SK-N-SH (cell line): ENCODE results near the gene CDH4. TPM values are rescaled to one million over a fixed set of nuclear protein-coding genes. Genes with fewer than 3 reads are reported as not detected.

Experiments used
- CTCF ChIA-PET: fragments of 300-600, 350-600 bp; formaldehyde crosslinking; extraction: SDS; loops from one replicate; lab custom pipeline; 2021; lab: Yijun Ruan, JAX
- POLR2A ChIA-PET: fragments of 350-600 bp; sonication (Branson Sonifier 250); formaldehyde crosslinking; extraction: SDS; loops from one replicate; lab custom pipeline; 2020; ENCODE audit warnings: antibody characterized with exemption, inconsistent platforms; lab: Yijun Ruan, JAX
- DNase-seq: peaks from one replicate; pipeline ENCODE4 v3.0.0; 2012
- H2AFZ ChIP-seq: fragments of 200-600 bp; sonication (generic); 2 replicates; pipeline ENCODE4 v1.8.1; 2016; ENCODE audit warnings: antibody characterized with exemption, mild to moderate bottlenecking, low read depth
- H3F3A ChIP-seq: fragments of 200-600 bp; sonication (generic); replicated peaks from 2 replicates; pipeline ENCODE3; 2016; ENCODE audit warnings: antibody characterized with exemption, mild to moderate bottlenecking; ENCODE audit not compliant: insufficient read depth
- H3K27ac ChIP-seq, 2 experiments: fragments of 200-500 bp in 1 of 2; fragments of 200-600 bp in 1 of 2; sonication (Bioruptor generic) in 1 of 2; sonication (generic), shearing (Covaris generic) in 1 of 2; 2 replicates each; pipeline versions ENCODE4 v1.5.1 to v1.6.1; 2014 to 2016; ENCODE audit warnings: low read depth in 2 of 2, inconsistent platforms in 1 of 2, low read length in 1 of 2, mild to moderate bottlenecking in 1 of 2, mixed read lengths in 1 of 2
- H3K27me3 ChIP-seq: fragments of 200-600 bp; sonication (generic), shearing (Covaris generic); 2 replicates; pipeline ENCODE4 v1.6.1; 2016; ENCODE audit warnings: mixed run types; ENCODE audit not compliant: insufficient read depth
- H3K36me3 ChIP-seq, 2 experiments: fragments of 200-500 bp in 1 of 2; fragments of 200-600 bp in 1 of 2; sonication (Bioruptor generic) in 1 of 2; sonication (generic) in 1 of 2; replicated peaks in 1 of 2; 2 replicates each; pipeline versions ENCODE3 to v1.5.1; 2014 to 2016; ENCODE audit warnings: low read length in 1 of 2, mild to moderate bottlenecking in 1 of 2; ENCODE audit not compliant: insufficient read depth in 2 of 2, control insufficient read depth in 1 of 2
- H3K4me1 ChIP-seq, 2 experiments: fragments of 200-500 bp in 1 of 2; fragments of 200-600 bp in 1 of 2; sonication (Bioruptor generic) in 1 of 2; sonication (generic), shearing (Covaris generic) in 1 of 2; 2 replicates each; pipeline versions ENCODE4 v1.5.1 to v1.6.1; 2014 to 2016; ENCODE audit warnings: low read depth in 1 of 2, low read length in 1 of 2, mixed run types in 1 of 2; ENCODE audit not compliant: insufficient read depth in 2 of 2, control insufficient read depth in 1 of 2
- H3K4me2 ChIP-seq: fragments of 200-600 bp; sonication (generic), shearing (Covaris generic); 2 replicates; pipeline ENCODE4 v1.6.1; 2017; ENCODE audit warnings: mixed run types
- H3K4me3 ChIP-seq, 2 experiments: fragments of 200-500 bp in 1 of 2; fragments of 200-600 bp in 1 of 2; sonication (Bioruptor generic) in 1 of 2; sonication (generic), shearing (Covaris generic) in 1 of 2; 2 replicates each; pipeline versions ENCODE4 v1.5.1 to v1.8.1; 2014 to 2016; ENCODE audit warnings: low read depth in 2 of 2, inconsistent platforms in 1 of 2, low read length in 1 of 2, mild to moderate bottlenecking in 1 of 2, mixed read lengths in 1 of 2, moderate library complexity in 1 of 2
- H3K79me2 ChIP-seq: fragments of 200-600 bp; sonication (generic); 2 replicates; pipeline ENCODE4 v1.8.1; 2017; ENCODE audit warnings: mild to moderate bottlenecking; ENCODE audit not compliant: insufficient read depth
- H3K9ac ChIP-seq: fragments of 200-600 bp; sonication (generic); 2 replicates; pipeline ENCODE4 v1.6.1; 2017; ENCODE audit warnings: mixed run types
- H3K9me2 ChIP-seq: fragments of 200-600 bp; sonication (generic); 2 replicates; pipeline ENCODE4 v1.6.1; 2017; ENCODE audit warnings: mixed run types
- H3K9me3 ChIP-seq: fragments of 200-600 bp; sonication (generic); 2 replicates; pipeline ENCODE4 v1.6.1; 2017; ENCODE audit warnings: mixed run types, mild to moderate bottlenecking, moderate library complexity
- H4K20me1 ChIP-seq: fragments of 200-600 bp; sonication (generic); 2 replicates; pipeline ENCODE4 v1.6.1; 2017; ENCODE audit warnings: mild to moderate bottlenecking, mixed run types; ENCODE audit not compliant: insufficient read depth
- CTCF ChIP-seq: fragments of 200-600 bp; sonication (generic); IDR thresholded peaks from 2 replicates; pipeline ENCODE4 v1.6.1; 2017; ENCODE audit warnings: antibody characterized with exemption, mild to moderate bottlenecking, moderate library complexity
- ELF1 ChIP-seq: IDR thresholded peaks from 2 replicates; pipeline ENCODE4 v1.4.0; 2012
- FOSL2 ChIP-seq: IDR thresholded peaks from 2 replicates; pipeline ENCODE4 v1.4.0; 2012; ENCODE audit warnings: low read depth, mild to moderate bottlenecking, moderate library complexity, borderline replicate concordance
- FOXJ3 ChIP-seq: sonication (generic); formaldehyde crosslinking; IDR thresholded peaks from 2 replicates; pipeline ENCODE4 v1.5.1; 2020; ENCODE audit warnings: mild to moderate bottlenecking, missing genetic modification reagents
- GABPA ChIP-seq: IDR thresholded peaks from 2 replicates; pipeline ENCODE4 v1.4.0; 2012; ENCODE audit warnings: low read depth, mild to moderate bottlenecking
- GATA2 ChIP-seq: sonication (generic); formaldehyde crosslinking; IDR thresholded peaks from 2 replicates; pipeline ENCODE4 v1.5.0; 2020; ENCODE audit warnings: mild to moderate bottlenecking, missing genetic modification reagents
- JUND ChIP-seq: IDR thresholded peaks from 2 replicates; pipeline ENCODE4 v1.4.0; 2012
- MAX ChIP-seq: IDR thresholded peaks from 2 replicates; pipeline ENCODE4 v1.4.0; 2012; ENCODE audit warnings: low read depth
- NFIC ChIP-seq: IDR thresholded peaks from 2 replicates; pipeline ENCODE4 v1.4.0; 2012; ENCODE audit warnings: borderline replicate concordance
- NRF1 ChIP-seq: IDR thresholded peaks from 2 replicates; pipeline ENCODE4 v1.6.1; 2012; ENCODE audit warnings: low read depth, mild to moderate bottlenecking, low read length
- POLR2AphosphoS5 ChIP-seq: IDR thresholded peaks from 2 replicates; pipeline ENCODE4 v1.6.1; 2012; ENCODE audit warnings: low read depth, low read length
- RCOR1 ChIP-seq: fragments of 150-350 bp; IDR thresholded peaks from 2 replicates; pipeline ENCODE4 v1.6.1; 2017; ENCODE audit warnings: antibody characterized with exemption, low read length
- REST ChIP-seq: IDR thresholded peaks from 2 replicates; pipeline ENCODE4 v1.6.1; 2012; ENCODE audit warnings: mild to moderate bottlenecking, low read depth, low read length, moderate library complexity
- RXRA ChIP-seq: IDR thresholded peaks from 2 replicates; pipeline ENCODE4 v1.4.0; 2012; ENCODE audit warnings: low read depth, mild to moderate bottlenecking, borderline replicate concordance
- SMC3 ChIP-seq: IDR thresholded peaks from 2 replicates; pipeline ENCODE4 v1.6.1; 2012; ENCODE audit warnings: low read depth, low read length, improper control_type of control experiment
- TAF1 ChIP-seq: IDR thresholded peaks from 2 replicates; pipeline ENCODE4 v1.6.1; 2012; ENCODE audit warnings: low read depth, mild to moderate bottlenecking, low read length, moderate library complexity, borderline replicate concordance
- TCF12 ChIP-seq: IDR thresholded peaks from 2 replicates; pipeline ENCODE4 v1.4.0; 2012
- USF1 ChIP-seq: IDR thresholded peaks from 2 replicates; pipeline ENCODE4 v1.4.0; 2012; ENCODE audit warnings: low read depth, borderline replicate concordance
- USF2 ChIP-seq: fragments of 150-350 bp; IDR thresholded peaks from 2 replicates; pipeline ENCODE4 v1.6.1; 2017; ENCODE audit warnings: antibody characterized with exemption, low read length, low read depth, borderline replicate concordance
- ZBTB33 ChIP-seq: IDR thresholded peaks from 2 replicates; pipeline ENCODE4 v1.4.0; 2012; ENCODE audit warnings: low read depth, borderline replicate concordance
- WGBS: methylation state at CpG from one replicate; pipeline ENCODE4 v1.1.6; 2017; ENCODE audit warnings: low lambda C conversion rate; 5-methylcytosine and 5-hydroxymethylcytosine counted together
- polyA plus RNA-seq, 3 experiments: library from polyadenylated mRNA; depleted of rRNA; stranded (reverse); fragments of >200 nt; gene quantifications; 2 replicates each; pipeline ENCODE4 v1.2.3, GENCODE V29; 2012

CDH4 gene
- polyA plus RNA-seq, 1 of the 3 experiments (the other 2 are of a cell fraction) = not detected

- no peaks in the 10 kb centered on the region for H3K27me3 ChIP-seq
- TF ChIP-seq POLR2AphosphoS5 (no peak), NFIC (no peak), JUND (no peak), REST (no peak), RXRA (no peak), RCOR1 (no peak), ELF1 (no peak), CTCF (no peak), GABPA (no peak), ZBTB33 (no peak), USF1 (no peak), MAX (no peak), FOXJ3 (CRISPR knock-in tag) (no peak), FOSL2 (no peak), SMC3 (no peak), GATA2 (no peak), TCF12 (no peak), TAF1 (no peak), NRF1 (no peak), USF2 (no peak)
- TF ChIP-seq, all 33 proteins: peak for 0
- no peaks in the 10 kb centered on the region for H3K9me2 ChIP-seq
- no peak overlapping the region for H2AFZ ChIP-seq
- H3K27ac ChIP-seq = no peak overlapping the region
- no peaks in the 10 kb centered on the region for H3K4me1 ChIP-seq
- H3K36me3 ChIP-seq = no peaks in the 10 kb centered on the region
- no peak overlapping the region for H3K4me3 ChIP-seq
- no peak for DNase-seq
- no peaks in the 10 kb centered on the region for H3K79me2 ChIP-seq
- H3F3A ChIP-seq = no peaks in the 10 kb centered on the region
- CTCF ChIA-PET = no interaction called here
- H3K9ac ChIP-seq = no peak overlapping the region
- WGBS = 46% methylated on average over 7 of the region's 10 CpGs
- H3K9me3 ChIP-seq = no peaks in the 10 kb centered on the region
- H3K4me2 ChIP-seq = no peak overlapping the region
- no peaks in the 10 kb centered on the region for H4K20me1 ChIP-seq
- POLR2A ChIA-PET = no interaction called here
Observed at GRCh38 chr20:61354501-61354900, 102.4 kb downstream of the CDH4 start.
